NOMO-1 (cell line): ENCODE results near the gene MAD1L1.
"Not testable (repeated sequence)": the region's sequence is repeated elsewhere in the genome, so short reads cannot be mapped to it uniquely, and the experiment has no call there.

Experiments
- DNase-seq, 2 experiments: peaks; one replicate each; lab custom pipeline; 2025; ENCODE audit not compliant: unreplicated experiment in 2 of 2; lab: John Stamatoyannopoulos, UW

MAD1L1 gene

GRCh38 chr7:1978656-1979590 is 253.8 kb downstream of the MAD1L1 start:
- no peak for DNase-seq

GRCh38 chr7:1977876-1978441 is 254.8 kb downstream of the MAD1L1 start:
- no peak for DNase-seq

GRCh38 chr7:1977059-1977875 is 255.5 kb downstream of the MAD1L1 start:
- no peak for DNase-seq

- DNase-seq = not testable (repeated sequence)
These were observed 256.2 kb downstream of the MAD1L1 start for GRCh38 chr7:1976521-1976920.

- no peak for DNase-seq
These were observed 257.2 kb downstream of the MAD1L1 start for GRCh38 chr7:1975581-1975980.

- DNase-seq = no peak
These were observed 257.6 kb downstream of the MAD1L1 start for GRCh38 chr7:1975179-1975578.

GRCh38 chr7:1974290-1975101 is 258.2 kb downstream of the MAD1L1 start:
- no peak for DNase-seq

GRCh38 chr7:1973321-1974251 is 259.2 kb downstream of the MAD1L1 start:
- DNase-seq = no peak

GRCh38 chr7:1972744-1973143 is 260.0 kb downstream of the MAD1L1 start:
- no peak for DNase-seq

GRCh38 chr7:1971946-1972654 is 260.6 kb downstream of the MAD1L1 start:
- DNase-seq = no peak

GRCh38 chr7:1970895-1971294 is 261.9 kb downstream of the MAD1L1 start:
- DNase-seq = no peak

- DNase-seq = not testable (repeated sequence)
These were observed 262.5 kb downstream of the MAD1L1 start for GRCh38 chr7:1970285-1970660.

- no peak for DNase-seq
These were observed 263.1 kb downstream of the MAD1L1 start for GRCh38 chr7:1969459-1970284.

- no peak for DNase-seq
These were observed 264.2 kb downstream of the MAD1L1 start for GRCh38 chr7:1968397-1969111.

GRCh38 chr7:1967512-1968396 is 265.0 kb downstream of the MAD1L1 start:
- no peak for DNase-seq

- DNase-seq = no peak
These were observed 266.0 kb downstream of the MAD1L1 start for GRCh38 chr7:1966631-1967200.
